SIG-M5 treated with dmso at 0.1 percent for 504 hours (cell line): ENCODE data around the gene AKT3.
"Not testable (repeated sequence)": the region's sequence is repeated elsewhere in the genome, so short reads cannot be mapped to it uniquely, and the experiment has no call there.

ENCODE experiments used
- DNase-seq: peaks from one replicate; lab custom pipeline; 2025; ENCODE audit not compliant: unreplicated experiment; lab: John Stamatoyannopoulos, UW

The AKT3 gene

GRCh38 chr1:243850202-243850451, at the start of gene AKT3:
Gene AKT3 (minus strand): TSS chr1:243850243. CDS start chr1:243843170, 7,073 bp downstream.
- DNase-seq = peak; percentile 73

GRCh38 chr1:243898278-243898677, 48.2 kb upstream of the AKT3 start:
- no peak for DNase-seq

GRCh38 chr1:243896313-243896712, 46.3 kb upstream of the AKT3 start:
- DNase-seq = no peak

GRCh38 chr1:243892456-243892855, 42.4 kb upstream of the AKT3 start:
- DNase-seq = no peak

GRCh38 chr1:243890576-243890975, 40.5 kb upstream of the AKT3 start:
- DNase-seq = no peak

GRCh38 chr1:243885806-243886205, 35.8 kb upstream of the AKT3 start:
- no peak for DNase-seq

- no peak for DNase-seq
Observed at GRCh38 chr1:243884603-243885002, 34.6 kb upstream of the AKT3 start.

GRCh38 chr1:243883551-243883950, 33.5 kb upstream of the AKT3 start:
- no peak for DNase-seq

GRCh38 chr1:243882276-243882675, 32.2 kb upstream of the AKT3 start:
- DNase-seq = no peak

- DNase-seq = not testable (repeated sequence)
Observed at GRCh38 chr1:243877058-243877457, 27.0 kb upstream of the AKT3 start.

- DNase-seq = no peak
Observed at GRCh38 chr1:243855616-243856318, 5.7 kb upstream of the AKT3 start.

- DNase-seq = no peak
Observed at GRCh38 chr1:243851765-243852164, 1.7 kb upstream of the AKT3 start.

- DNase-seq = peak; percentile 19
Observed at GRCh38 chr1:243851257-243851756, 1.3 kb upstream of the AKT3 start.

- peak; percentile 73 for DNase-seq
Observed at GRCh38 chr1:243850452-243851256, 611 bp upstream of the AKT3 start.

- no peak for DNase-seq
Observed at GRCh38 chr1:243849421-243850201, 432 bp downstream of the AKT3 start.

- peak; percentile 80 for DNase-seq
Observed at GRCh38 chr1:243848858-243849420, 1.1 kb downstream of the AKT3 start.

GRCh38 chr1:243848165-243848857, 1.7 kb downstream of the AKT3 start:
- DNase-seq = no peak

GRCh38 chr1:243846761-243847160, 3.3 kb downstream of the AKT3 start:
- DNase-seq = no peak

GRCh38 chr1:243845888-243846287, 4.2 kb downstream of the AKT3 start:
- no peak for DNase-seq

- no peak for DNase-seq
Observed at GRCh38 chr1:243844186-243844585, 5.9 kb downstream of the AKT3 start.
